ENCODE measurements around the gene PIK3R4. TPM values are rescaled to one million over a fixed set of nuclear protein-coding genes. Genes with fewer than 3 reads are reported as not detected.

The PIK3R4 gene
- total and polyA plus RNA-seq, 2 experiments from 2014 or later: 19.4 to 23.2 TPM

DNA sequence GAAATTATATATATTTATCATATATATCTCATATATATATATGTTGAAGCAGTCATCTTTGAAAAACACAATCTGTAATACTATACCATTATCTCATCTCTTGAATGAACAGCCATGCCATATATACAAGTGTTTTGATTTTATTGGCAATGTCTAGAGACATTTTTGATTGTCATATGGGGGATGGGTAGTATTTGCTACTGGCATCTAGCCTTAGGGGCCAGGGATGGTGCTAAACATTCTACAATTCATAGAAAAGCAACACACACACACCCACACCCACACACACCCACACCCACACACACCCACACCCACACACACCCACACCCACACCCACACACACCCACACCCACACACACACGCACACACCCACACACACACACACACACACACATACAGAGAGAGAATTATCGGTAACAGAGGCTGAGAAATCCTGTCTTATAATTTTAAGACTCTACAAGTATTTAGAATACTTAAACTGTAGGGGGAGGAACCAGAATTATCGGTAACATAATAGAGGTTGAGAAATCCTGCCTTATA lies 11.1 kb upstream of the PIK3R4 start:
- H3K9me3 ChIP-seq (ENCODE audit: low read depth): no peaks in the 10 kb centered on the region
- no peak overlapping the region for H3K4me3 ChIP-seq
- H3K27me3 ChIP-seq: no peaks in the 10 kb centered on the region
- no peak overlapping the region for H3K27ac ChIP-seq
- H3K36me3 ChIP-seq: no peaks in the 10 kb centered on the region
- no peaks in the 10 kb centered on the region for H3K4me1 ChIP-seq (ENCODE audit: low read depth)
- TF ChIP-seq, protein P1, sequence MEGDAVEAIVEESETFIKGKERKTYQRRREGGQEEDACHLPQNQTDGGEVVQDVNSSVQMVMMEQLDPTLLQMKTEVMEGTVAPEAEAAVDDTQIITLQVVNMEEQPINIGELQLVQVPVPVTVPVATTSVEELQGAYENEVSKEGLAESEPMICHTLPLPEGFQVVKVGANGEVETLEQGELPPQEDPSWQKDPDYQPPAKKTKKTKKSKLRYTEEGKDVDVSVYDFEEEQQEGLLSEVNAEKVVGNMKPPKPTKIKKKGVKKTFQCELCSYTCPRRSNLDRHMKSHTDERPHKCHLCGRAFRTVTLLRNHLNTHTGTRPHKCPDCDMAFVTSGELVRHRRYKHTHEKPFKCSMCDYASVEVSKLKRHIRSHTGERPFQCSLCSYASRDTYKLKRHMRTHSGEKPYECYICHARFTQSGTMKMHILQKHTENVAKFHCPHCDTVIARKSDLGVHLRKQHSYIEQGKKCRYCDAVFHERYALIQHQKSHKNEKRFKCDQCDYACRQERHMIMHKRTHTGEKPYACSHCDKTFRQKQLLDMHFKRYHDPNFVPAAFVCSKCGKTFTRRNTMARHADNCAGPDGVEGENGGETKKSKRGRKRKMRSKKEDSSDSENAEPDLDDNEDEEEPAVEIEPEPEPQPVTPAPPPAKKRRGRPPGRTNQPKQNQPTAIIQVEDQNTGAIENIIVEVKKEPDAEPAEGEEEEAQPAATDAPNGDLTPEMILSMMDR (IDR thresholded peaks at IDR 0.05; ENCODE audit: low read depth, low read length): no peak
- no peak for DNase-seq (ENCODE audit: low read depth in 1 of 2, low spot score in 1 of 2)

DNA sequence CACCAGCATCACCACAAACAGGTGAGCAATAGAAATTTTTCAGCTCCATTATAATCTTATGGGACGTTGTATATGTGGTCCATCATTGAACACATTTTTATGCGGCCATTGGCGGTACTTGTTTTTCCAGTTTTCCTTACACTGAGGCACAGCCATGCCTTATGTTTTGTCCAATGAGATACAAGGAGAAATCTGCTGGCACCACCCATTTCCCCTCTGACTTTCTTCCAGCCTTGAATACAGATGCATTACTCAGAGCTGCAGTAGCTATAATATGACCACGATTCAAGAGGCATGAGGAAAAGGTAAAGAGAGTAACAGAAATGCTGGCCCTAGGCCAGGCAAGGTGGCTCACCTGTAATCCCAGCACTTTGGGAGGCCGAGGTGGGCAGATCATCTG lies 9.0 kb upstream of the PIK3R4 start:
- H3K36me3 ChIP-seq: no peaks in the 10 kb centered on the region
- DNase-seq (ENCODE audit: low read depth in 1 of 2, low spot score in 1 of 2): no peak
- no peak overlapping the region for H3K4me3 ChIP-seq
- no peaks in the 10 kb centered on the region for H3K9me3 ChIP-seq (ENCODE audit: low read depth)
- TF ChIP-seq, protein P1 (IDR thresholded peaks at IDR 0.05; ENCODE audit: low read depth, low read length): no peak
- no peak overlapping the region for H3K27ac ChIP-seq
- H3K27me3 ChIP-seq: no peaks in the 10 kb centered on the region
- no peaks in the 10 kb centered on the region for H3K4me1 ChIP-seq (ENCODE audit: low read depth)

DNA sequence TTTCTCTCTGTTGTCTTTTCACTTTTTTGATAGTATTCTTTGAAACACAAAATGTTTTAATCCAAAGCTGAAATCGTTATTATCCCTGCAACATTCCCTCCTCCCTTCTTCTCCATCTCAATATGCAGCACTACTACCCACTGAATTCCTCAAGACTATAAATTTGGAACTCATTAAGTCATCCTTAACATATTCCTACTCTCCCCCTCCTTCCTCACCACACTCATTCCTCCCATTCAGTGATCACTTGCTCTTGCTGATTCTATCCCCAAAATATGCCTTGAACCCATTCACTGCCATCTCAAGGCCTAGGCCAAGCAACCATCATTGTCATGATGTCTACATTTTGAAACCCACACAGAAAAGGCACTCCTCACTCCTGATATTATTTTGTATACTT lies 2.4 kb upstream of the PIK3R4 start:
- Histone ChIP-seq H3K4me3 (no peak overlapping the region), H3K36me3 (no peaks in the 10 kb centered on the region), H3K27me3 (no peaks in the 10 kb centered on the region), H3K9me3 (ENCODE audit: low read depth) (no peaks in the 10 kb centered on the region), H3K27ac (no peak overlapping the region), H3K4me1 (ENCODE audit: low read depth) (peaks cover 7% of the 10 kb centered on the region)
- DNase-seq (ENCODE audit: low read depth in 1 of 2, low spot score in 1 of 2): peak in 1 of 2 donors; percentile 12
- TF ChIP-seq, protein P1 (IDR thresholded peaks at IDR 0.05; ENCODE audit: low read depth, low read length): no peak

DNA sequence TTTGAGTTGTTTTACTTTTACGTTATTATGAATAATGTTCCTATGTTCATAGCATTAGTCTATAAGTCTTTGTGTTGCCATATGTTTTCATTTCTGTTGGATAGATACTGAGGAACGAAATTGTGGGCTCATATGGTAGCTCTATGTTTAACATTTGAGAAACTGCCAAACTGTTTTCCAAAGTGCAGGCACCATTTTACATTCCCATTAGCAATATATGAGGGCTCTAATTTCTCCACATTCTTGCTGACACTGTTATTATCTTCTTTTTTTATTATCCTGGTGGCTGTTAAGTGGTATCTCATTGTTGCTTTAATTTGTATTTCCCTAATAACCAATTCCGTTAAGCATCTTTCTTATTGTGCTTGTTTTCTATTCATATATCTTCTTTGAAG lies 1.8 kb upstream of the PIK3R4 start:
- peaks cover 7% of the 10 kb centered on the region for H3K4me1 ChIP-seq (ENCODE audit: low read depth)

DNA sequence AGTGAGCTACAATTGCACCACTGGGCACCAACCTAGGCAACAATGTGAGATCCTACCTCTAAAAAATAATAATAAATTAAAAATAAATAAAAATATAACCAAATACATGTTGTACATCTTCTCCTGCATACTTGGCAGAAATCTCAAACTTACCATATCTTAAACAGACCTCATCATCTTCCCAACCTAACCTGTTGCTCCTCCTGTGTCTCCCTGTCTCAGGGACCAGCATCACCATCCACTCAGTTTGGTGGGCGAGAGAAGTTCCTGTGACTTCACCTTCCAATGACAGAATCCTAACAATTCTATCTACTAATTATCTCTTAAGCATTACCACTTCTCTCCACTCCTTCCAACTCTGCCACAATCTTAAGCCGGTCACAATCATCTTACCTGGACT lies 3.3 kb downstream of the PIK3R4 start:
- Histone ChIP-seq H3K36me3 (peaks cover 3% of the 10 kb centered on the region), H3K9me3 (ENCODE audit: low read depth) (no peaks in the 10 kb centered on the region), H3K4me3 (no peak overlapping the region), H3K27me3 (no peaks in the 10 kb centered on the region), H3K4me1 (ENCODE audit: low read depth) (peaks cover 19% of the 10 kb centered on the region), H3K27ac (no peak overlapping the region)
- TF ChIP-seq, protein P1 (IDR thresholded peaks at IDR 0.05; ENCODE audit: low read depth, low read length): no peak
- no peak for DNase-seq (ENCODE audit: low read depth in 1 of 2, low spot score in 1 of 2)

More for the DNA sequence above, 1.8 kb upstream of the PIK3R4 start:
- Histone ChIP-seq H3K36me3 (peaks cover 3% of the 10 kb centered on the region), H3K4me3 (no peak overlapping the region), H3K27ac (no peak overlapping the region), H3K9me3 (ENCODE audit: low read depth) (no peaks in the 10 kb centered on the region), H3K27me3 (no peaks in the 10 kb centered on the region)
- TF ChIP-seq, protein P1 (IDR thresholded peaks at IDR 0.05; ENCODE audit: low read depth, low read length): no peak
- DNase-seq (ENCODE audit: low read depth in 1 of 2, low spot score in 1 of 2): peak in 1 of 2 donors; percentile 8

All from cardiac muscle cell (in vitro differentiated cells and primary cell).